OCI-M2 (cell line): ENCODE measurements around the gene DNAJB1.

Source experiments
- DNase-seq: peaks from one replicate; lab custom pipeline; 2025; ENCODE audit not compliant: unreplicated experiment; lab: John Stamatoyannopoulos, UW

DNAJB1 gene

DNA sequence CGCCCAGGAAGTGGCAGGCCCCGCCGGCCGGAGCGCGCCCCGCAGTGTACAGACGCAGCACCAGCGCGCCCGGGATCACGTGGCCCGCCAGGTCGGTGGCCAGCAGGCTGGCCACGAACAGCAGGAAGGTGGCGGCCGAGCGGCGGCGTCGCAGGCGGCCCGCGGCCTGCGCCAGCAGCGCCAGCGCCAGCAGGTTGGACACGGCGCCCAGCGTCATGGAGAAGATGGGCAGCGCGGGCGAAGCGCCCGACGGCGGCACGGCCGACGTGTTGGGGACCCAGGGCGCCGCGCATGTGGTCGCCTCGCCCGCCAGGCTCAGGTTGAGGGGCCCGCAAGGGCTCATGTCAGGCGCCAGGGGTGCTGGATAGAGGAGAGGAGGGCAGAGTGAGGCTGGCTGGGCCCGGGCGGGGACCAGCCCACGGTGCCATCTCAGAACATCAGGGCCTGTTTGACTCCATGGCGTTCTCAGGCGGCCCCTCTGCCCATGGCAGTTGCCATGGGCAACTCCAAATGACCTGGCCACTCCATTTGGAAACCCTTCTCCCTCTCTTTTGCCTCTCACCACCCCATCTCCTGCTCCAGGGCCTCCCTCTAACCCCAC lies 44.1 kb downstream of the DNAJB1 start:
- no peak for DNase-seq

DNA sequence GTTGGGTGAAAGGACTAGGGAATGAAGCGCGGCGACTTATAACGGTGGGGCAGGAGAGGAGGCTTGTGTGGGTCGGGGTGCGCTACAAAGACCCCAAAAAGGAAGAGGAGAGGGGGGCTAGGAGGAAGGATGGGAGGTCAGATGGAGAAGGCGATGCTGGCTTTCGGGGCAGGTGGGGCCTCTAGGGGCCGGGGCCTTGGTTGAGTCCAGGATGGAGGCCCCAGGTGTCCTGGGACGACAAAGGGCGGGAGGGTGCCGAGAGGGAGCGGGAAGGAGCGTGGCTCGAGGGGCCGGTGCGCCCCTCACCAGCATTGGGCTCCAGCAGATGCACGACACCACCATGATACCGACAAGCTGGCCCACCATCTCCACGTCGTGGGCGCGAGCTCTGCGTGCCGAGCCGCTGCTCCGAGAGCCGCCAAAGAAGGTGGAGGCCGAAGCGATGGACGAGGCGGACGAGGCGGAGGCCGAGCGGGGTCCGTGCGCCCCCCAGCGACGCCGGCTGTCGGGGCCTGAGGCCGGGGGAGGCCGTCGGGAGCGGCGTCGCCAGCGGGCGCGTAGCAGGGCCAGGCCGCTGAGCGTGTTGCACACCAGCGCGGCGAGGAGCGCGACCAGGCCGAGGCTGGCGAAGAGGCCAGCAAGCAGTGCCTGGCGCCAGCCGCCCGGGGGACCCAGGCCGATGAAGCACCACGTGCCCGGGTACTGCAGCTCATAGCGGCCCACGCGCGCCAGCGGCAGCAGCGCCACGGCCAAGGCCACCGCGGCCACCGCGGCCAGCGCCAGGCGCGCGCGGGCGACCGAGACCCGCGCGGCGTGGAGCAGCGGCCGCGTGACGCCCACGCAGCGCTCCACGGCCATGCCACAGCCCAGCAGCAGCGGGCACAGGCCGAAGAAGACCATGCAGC lies 44.9 kb downstream of the DNAJB1 start:
- no peak for DNase-seq

DNA sequence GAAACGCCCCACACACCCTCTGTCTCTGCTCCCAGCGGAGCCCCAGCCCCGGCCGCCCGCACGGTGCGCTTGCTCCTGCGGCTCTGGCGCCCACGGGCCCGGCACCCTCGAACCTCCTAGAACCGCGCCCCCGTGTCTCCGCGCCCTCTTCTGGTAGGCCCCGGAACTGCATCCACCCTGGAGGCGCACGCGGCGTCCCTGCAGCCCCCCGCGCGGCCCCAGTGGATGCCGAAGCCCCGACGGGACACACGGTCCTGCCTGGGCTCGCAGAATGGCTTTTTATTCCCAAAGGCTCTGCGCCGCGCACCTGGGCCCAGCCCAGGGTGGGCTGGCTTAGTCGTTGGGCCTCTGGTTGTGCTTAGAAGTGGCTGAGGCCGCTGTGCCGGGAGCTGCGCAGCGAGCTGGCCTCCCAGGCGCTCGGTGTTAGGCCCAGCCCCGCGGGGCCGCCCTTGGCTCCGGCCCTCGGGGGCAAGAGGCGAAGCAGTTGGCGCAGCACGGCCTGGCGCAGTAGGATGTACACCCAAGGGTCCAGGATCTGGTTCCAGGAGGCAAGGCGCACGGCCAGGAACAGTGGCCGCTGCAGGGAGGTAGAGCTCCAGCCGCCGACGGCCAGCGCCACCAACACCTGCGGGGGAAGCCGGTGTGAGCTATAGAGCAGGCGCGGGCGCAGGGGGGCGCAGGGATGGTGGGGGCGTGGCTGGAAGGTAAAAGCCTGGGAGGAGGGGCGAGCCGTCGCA lies 45.8 kb downstream of the DNAJB1 start:
- no peak for DNase-seq

GRCh38 chr19:14471436-14472187 lies 46.6 kb downstream of the DNAJB1 start:
- DNase-seq, result no peak

- DNase-seq, result no peak
Measured at GRCh38 chr19:14470031-14470876, 47.9 kb downstream of the DNAJB1 start.

- no peak for DNase-seq
Measured at GRCh38 chr19:14467816-14468215, 50.4 kb downstream of the DNAJB1 start.

DNA sequence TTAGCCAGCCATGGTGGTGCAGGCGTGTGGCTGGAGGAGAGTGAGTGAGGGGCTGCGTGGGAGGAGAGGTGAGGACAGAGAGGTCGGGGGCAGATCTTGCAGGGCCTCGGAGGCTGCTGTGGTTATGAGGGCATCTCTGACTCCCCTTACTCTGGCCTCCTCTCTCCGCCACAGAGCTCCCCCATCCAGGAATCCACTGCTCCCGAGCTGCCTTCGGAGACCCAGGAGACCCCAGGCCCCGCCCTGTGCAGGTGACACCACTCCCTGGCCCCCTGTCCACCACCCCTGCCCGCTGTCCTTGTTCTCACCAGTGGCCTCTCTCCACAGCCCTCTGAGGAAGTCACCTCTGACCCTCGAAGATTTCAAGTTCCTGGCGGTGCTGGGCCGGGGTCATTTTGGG lies 50.8 kb downstream of the DNAJB1 start:
- no peak for DNase-seq
